Stimulated activated CD4-positive, alpha-beta T cell treated with anti-CD3 and anti-CD28 coated beads, Interleukin-4, amount 100 ng/mL, for 24 hours (primary cell): ENCODE measurements around the gene CCDC40.
A peak's percentile ranks its signal among the peaks of the same experiment; 100 is the strongest.
"Not testable (repeated sequence)": the region's sequence is repeated elsewhere in the genome, so short reads cannot be mapped to it uniquely, and the experiment has no call there.

ENCODE experiments used
- DNase-seq: peaks from one replicate; pipeline ENCODE4 v3.0.0-alpha.2; 2020

CCDC40 gene

DNA sequence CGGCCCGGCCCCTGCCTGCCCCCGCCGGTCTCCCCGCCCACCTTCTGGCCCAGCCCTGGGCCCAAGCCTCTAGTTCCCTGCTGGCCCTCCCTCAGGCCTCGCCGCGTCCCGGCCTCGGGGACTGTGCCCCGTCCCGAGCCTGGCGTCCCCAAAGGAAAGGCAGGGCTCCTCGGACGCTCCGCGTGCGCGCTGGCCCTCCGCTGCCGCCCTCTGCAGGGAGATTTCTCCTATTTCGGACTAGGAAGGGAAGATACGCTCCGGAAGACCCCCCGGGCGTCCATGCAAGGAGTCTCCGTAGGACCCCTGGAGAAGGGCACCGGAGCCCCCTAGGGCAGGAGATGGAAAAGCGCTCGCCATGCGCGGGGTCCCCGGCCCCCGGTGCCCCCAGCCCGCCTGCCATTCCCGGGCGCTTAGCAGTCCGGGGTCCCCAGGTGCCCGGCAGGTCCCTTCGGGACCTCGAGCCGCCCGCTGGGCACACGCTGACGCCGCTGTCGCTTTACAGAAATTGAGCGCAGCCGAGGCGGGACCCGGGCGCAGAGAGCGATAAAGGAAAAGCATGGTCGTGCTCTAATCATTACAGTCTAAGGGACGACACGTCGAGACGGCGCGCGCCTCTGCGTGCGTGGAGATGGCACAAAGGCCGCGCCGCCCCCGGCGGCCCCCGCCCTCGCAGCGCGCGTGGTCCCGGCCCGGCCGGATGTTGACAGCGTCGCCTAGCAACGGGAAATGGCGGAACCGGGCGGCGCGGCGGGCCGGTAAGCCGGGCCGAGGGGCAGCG is at the start of gene CCDC40:
Gene CCDC40 (plus strand): TSS at position 706 of the 778 bp plus-strand sequence. CDS start 21 bp downstream, at position 727.
- peak; percentile 72 for DNase-seq

DNA sequence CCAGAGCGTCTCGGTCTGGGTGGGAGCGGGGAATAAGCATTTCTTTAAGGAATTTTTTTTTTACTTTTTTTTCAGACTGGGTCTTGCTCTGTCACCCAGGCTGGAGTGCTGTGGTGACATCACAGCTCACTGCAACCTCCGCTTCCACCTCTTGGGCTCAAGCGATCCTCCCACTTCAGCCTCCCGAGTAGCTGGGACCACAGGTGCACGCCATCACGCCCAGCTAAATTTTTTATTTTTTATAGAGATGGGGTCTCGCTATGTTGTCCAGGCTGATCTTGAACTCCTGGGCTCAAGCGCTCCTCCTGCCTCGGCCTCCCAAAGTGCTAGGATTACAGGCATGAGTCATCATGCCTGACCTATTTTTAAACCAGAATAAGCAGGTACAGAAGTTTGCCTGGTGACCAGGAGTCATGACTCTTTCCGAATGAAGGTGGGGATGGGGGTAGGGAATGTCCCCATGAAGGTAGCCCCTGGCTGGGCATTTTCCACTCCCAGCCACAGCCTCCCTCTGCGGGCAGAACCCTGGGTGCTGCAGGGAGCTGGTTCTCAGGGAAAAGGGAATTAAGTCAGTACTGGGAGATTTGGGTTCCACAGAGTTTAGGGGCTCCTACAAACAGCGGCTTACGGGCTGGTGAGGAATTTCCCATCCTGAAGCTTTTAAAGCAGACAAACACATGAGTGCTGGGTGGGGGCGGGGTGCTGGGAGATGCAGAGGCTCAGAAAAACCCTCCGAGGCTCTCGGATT is 49.1 kb upstream of the CCDC40 start:
- DNase-seq = no peak

GRCh38 chr17:79987935-79988184 is 48.6 kb upstream of the CCDC40 start:
- DNase-seq = no peak

- DNase-seq = no peak
These were observed 48.1 kb upstream of the CCDC40 start for GRCh38 chr17:79988185-79988971.

- DNase-seq = no peak
These were observed 47.2 kb upstream of the CCDC40 start for GRCh38 chr17:79989106-79989835.

DNA sequence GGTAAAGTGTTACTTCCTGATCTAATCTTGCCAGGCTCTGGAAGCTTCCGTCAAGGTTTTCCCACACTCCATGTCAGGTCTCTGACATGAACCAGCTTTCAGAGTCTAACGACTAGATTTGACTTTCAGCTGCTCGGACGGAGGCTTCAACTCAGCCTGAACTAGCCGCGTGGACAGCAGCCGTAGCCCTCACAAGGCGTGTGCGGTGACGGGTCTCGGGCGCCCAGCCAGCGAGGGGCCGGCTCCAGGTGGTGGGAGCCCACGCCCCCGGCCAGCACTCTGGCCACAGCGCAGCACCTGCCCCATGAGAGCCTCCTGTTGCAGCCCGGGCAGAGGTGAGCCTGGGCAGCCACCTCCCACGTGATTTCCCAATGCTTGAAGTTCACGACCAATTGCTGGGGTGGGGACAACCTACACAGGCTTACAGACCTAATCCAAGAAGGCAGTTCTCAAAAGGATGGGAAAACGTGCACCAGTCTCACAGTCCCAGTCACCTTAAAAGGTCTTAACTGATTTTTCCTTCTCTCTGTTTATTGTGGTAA is 46.3 kb upstream of the CCDC40 start:
- no peak for DNase-seq

DNA sequence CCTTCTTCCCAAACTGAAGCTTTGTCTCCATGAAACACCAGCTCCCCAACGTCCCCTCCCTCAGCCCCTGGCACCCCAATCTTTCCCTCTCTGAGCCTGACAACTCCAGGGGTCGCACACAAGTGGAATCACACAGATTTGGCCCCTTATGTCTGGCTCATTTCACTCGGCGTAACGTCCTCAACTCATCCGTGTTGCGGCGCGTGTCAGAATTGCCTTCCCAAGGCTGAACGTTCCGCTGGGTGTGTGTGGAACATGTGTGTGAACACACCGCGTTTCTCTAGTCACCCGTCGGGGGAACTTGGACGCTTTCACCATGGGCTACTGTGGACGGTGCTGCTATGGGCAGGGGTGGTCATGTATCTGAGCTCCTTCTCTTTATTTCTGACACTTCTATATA is 45.7 kb upstream of the CCDC40 start:
- DNase-seq = no peak

GRCh38 chr17:79991140-79991923 is 45.1 kb upstream of the CCDC40 start:
- DNase-seq = peak; percentile 86

DNA sequence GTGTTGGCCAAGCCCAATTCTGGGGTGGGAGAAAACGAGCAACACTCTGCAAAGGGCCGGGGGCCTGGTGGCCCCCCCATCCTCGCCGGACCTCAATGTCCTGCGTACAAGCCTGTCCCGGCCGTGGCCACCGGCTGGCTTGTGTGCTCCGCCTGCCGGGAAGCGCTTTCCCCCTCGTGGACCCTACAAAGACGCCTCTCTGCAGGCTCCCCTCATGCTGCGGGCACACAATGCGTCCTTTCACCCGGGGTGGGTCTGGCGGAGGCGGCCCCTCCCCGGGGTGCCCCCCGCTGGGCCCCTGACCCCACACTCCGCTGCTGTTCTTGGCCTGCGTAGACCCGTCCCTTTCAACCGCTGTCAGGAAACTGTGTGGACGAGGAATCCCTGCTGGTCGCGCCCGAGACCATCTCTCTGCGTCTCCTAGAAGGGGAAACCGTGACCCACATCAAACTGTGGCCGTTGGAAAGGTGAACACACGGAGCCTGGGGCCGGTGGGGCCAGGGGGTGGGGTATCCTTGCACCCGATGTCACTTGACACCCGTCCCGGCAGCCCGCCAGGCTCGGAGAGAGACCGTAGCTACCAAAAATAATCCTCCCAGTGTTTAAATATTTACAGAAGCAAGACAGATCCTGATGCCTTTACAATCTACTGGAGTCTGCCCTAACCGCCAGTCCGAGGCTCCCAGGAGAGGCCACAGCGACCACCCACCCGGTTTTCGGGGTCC is 44.4 kb upstream of the CCDC40 start:
- no peak for DNase-seq

DNA sequence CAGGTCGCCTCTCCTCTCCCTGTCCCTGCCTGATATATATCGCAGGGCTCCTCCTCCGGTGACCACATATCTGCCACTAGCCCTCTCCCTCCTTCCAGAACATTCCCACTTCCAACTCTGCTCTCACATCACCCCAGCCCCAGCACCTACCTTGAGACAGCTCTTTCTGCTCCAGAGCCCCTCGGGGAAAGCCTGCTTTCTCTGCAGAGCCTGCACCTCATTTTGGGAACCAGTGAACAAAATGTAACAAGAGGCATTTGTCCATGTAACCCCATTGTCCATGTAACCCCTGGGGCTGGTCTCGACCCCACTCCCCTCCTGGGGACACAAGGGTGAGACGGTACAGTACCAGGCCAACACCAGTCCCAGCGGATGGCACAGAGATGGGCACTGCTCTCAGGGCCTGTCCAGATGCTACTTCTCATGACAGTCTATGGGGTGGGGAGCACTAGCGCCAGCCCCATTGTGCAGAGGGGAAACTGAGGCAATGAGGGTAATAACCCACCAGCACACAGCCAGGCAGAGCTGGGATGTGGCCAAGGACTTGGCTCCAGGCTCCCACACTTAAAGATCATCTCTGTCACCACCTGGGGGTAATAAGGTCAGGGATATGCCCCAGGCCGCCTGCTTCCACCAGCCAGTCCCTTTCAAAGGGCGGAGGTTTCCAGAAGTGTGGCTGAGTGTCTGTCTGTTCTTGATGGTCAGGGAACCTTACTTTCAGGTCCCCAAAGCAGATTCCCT is 43.6 kb upstream of the CCDC40 start:
- no peak for DNase-seq

- DNase-seq = peak; percentile 63
These were observed 42.8 kb upstream of the CCDC40 start for GRCh38 chr17:79993390-79994227.

DNA sequence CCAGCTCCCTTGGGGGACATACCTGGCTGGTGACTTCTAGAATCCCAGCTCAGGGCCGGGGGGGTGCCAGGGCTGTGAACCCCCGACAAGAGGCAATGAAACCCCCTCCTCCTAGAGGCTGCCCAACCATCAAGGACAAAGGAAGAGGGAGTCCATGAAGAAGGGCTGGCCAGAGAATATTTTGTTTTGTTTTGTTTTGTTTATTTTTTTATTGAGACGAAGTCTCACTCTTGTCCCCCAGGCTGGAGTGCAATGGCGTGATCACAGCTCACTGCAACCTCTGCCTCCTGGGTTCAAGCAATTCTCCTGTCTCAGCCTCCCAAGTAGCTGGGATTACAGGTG is 42.2 kb upstream of the CCDC40 start:
- DNase-seq = not testable (repeated sequence)

GRCh38 chr17:79994602-79995001 is 41.8 kb upstream of the CCDC40 start:
- DNase-seq = no peak

- DNase-seq = no peak
These were observed 40.7 kb upstream of the CCDC40 start for GRCh38 chr17:79995696-79996095.

DNA sequence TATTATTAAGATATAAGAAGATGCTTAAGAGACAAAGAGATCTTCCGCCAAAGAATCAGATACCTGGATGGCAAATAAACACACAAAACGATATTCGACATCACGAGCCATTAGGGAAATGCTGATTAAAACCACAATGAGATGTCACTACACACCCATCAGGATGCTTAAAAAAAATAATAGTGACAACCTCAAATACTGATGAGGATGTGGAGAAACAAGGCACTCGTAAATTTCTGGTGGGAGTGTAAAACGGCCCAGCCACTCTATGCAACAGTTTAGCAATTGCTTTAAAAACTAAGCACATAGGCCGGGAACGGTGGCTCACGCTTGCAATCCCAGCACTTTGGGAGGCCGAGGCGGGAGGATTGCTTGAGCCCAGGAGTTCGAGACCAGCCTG is 40.2 kb upstream of the CCDC40 start:
- DNase-seq = no peak

DNA sequence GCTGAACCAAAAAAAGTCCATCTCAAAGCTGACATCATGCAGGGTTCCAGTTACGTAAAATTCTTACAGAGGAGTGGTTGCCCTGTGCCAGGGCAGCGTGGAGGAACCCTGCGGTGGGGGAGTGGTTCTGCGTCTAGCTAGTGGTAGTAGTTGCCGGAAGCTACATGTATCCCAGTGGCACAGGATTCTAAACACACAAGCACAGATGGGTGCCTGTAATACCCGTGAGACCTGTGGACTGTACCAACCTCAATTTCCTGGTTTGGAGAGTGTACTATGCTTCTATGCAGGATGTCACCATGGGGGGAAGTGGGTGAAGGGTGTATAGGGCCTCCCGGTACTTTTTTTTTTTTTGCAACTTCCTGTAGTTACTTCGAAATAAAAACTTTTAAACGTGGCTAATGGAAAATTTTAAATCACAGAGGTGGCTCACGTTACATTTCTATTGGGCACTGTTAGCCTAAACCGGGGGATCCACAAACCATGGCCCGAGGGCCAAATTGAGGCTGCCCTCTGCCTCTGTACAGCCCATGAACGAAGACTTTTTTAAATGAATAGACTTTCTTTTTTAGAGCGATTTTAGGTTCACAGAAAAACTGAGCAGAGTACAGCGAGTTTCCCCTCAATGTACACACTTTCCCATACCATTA is 39.3 kb upstream of the CCDC40 start:
- peak; percentile 70 for DNase-seq

- DNase-seq = no peak
These were observed 36.3 kb upstream of the CCDC40 start for GRCh38 chr17:80000136-80000535.

- no peak for DNase-seq
These were observed 35.3 kb upstream of the CCDC40 start for GRCh38 chr17:80000981-80001775.
